Measurements from ENCODE around the gene MINPP1.

GRCh38 chr10:87600581-87600980, 95.9 kb downstream of the MINPP1 start:
- TF ChIP-seq CTCF (IDR thresholded peaks at IDR 0.05; ENCODE audit: low read depth, low read length) (no peak), POLR2A (IDR thresholded peaks at IDR 0.05; ENCODE audit: extremely low read depth, insufficient read length) (no peak), MAX (IDR thresholded peaks at IDR 0.05; ENCODE audit: low read depth, low read length) (no peak)
